C1 segment of cervical spinal cord (tissue), 14 donors: ENCODE measurements around the gene UGP2.

ENCODE experiments used
- DNase-seq, 14 donors: peaks; one replicate each; lab custom pipeline; 2025; lab: John Stamatoyannopoulos, UW

UGP2 gene

DNA sequence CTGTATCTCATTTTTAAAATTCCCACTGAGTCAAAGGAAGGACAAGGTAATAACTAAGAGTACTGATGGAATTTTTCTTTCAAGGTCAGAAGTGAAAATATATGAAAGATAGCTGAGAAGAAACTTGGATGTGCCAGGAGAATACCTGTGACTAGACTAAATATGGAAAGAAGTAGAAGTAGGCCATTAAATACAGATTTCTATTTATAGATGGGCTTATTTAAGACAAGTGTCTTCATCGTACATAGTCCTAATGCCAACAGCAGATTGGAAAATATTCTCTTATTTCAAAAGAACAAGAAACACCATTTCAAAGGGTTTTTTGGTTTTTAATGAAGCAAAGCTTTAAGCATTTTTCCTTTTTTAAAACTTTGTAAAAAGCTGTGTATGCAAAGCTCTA lies 22.0 kb downstream of the UGP2 start:
- DNase-seq: no peak

DNA sequence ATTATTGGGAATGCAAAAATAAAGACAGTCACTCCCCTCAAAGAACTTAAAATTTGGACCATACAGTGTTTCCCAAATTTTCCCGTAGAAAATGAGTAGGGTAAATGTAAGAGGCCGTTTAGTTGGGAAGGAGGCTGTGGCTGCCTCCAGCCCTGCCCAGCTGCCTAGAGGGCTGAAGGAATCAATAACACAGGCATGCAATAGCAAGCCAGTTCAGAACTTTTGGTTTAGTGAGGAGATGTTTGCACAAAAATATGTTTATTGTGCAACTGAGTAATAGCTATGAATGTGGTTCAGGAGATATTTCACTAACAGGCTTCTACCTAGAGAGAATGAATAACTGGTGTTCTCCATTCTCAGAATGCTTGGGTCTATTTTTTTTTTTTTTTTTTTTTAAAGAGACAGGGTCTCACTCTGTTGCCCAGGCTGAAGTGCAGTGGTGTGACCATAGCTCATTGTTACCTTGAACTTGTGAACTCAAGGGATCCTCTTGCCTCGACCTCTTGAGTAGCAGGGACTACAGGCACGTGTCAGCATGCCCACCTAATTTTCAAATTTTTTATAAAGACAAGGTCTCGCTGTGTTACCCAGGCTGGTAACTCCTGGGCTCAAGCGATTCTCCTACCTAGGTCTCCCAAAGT lies 23.6 kb downstream of the UGP2 start:
- no peak for DNase-seq

DNA sequence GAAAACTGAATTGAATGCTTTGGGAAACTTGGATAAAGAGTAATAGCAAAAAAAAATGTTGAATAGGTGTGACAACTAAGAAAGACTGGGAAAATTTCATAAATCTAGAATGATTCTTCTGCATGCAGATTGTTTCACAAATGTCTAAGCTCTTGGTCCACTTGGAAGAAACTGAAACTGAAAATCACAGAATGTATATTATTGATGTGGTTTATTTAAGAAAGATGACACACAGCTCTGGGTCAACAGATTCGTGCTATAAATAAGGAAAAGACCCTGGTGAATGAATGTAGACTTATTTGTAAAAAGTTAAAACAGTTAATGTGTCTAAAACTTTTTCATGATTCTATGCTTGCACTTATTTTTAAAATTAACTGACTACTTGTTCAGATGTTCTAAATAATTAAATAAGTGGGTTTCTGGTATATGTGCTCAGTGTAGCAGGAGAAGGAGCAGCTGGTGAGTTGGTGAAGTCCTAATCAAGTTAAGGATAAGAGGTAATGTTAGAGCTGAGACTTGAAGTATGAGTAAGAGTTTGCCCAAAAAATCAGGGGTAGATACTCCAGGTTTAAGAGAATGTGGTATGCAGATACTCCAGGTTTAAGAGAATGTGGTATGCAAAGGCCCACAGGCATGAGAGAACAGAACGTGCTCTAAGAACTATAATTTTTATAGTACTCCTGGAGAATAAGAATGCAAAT lies 24.5 kb downstream of the UGP2 start:
- DNase-seq: no peak

DNA sequence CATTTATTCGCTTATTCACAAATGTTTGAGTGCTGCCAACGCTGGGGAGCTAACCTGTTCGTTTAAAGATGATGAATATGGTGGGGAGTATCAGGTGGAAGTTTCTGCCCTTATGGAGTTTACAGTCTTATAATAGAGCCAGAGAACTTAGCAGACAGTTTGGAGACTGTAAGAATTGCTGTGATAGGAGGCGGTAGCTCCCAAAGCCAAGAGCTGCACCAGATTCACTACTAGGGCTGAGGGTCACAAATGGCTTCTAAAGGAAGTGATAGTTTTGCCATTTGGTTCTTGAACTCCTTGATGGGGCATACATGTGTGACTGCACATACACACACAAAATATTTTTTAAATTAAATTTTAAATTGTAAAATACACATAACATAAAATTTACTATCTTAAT lies 29.0 kb downstream of the UGP2 start:
- no peak for DNase-seq

DNA sequence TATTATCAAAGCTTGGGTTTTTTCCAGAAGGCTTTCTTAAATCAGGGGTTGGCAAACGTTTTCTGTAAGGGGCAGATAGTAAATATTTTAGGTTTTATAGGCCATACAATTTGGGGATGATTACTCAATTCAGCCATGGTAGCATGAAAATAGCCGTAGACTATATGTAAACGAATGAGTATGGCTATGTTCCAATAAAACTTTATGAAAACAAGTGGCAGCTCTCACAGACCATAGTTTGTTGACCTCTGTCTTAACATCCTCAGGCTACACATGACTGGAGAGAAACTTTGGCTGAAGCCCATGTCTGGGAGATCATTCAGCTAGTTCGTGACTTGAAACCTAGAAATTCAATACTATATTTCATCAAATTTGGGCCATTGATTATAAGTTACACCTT lies 30.2 kb downstream of the UGP2 start:
- no peak for DNase-seq

DNA sequence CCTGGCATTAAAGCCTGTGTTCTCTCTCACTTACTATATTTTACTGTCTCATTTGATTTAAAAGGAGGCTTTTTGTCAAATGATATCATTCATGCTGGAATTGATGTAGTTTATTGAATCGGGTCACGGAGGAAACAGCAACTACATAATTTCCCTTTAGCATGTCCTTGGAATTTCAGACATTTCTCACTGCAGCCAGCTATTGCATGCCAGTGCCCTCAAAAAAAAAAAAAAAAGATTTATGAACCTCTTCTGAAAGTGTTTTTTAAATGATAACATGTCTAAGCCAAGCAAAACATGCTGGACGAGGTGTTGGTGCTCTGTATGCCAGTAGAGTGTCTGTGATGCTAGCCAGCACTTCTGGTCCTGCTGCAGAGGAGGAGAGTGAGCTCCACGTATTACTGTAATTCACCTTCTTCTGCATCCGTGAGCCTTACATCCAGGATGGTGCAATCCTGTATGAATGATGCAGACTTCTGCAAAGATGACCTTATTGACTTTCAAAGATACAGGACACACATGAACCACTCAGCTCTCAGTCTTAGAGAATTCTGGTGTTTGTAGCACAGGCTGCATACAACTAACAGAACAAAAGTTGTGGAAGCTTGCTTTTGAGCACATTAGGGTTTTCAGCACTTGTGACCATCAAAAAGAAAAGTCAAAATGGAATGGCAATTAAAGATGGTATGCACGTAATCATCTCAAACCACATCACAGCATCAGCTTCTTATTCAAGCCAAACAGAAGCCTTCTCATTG lies 31.1 kb downstream of the UGP2 start:
- no peak for DNase-seq

DNA sequence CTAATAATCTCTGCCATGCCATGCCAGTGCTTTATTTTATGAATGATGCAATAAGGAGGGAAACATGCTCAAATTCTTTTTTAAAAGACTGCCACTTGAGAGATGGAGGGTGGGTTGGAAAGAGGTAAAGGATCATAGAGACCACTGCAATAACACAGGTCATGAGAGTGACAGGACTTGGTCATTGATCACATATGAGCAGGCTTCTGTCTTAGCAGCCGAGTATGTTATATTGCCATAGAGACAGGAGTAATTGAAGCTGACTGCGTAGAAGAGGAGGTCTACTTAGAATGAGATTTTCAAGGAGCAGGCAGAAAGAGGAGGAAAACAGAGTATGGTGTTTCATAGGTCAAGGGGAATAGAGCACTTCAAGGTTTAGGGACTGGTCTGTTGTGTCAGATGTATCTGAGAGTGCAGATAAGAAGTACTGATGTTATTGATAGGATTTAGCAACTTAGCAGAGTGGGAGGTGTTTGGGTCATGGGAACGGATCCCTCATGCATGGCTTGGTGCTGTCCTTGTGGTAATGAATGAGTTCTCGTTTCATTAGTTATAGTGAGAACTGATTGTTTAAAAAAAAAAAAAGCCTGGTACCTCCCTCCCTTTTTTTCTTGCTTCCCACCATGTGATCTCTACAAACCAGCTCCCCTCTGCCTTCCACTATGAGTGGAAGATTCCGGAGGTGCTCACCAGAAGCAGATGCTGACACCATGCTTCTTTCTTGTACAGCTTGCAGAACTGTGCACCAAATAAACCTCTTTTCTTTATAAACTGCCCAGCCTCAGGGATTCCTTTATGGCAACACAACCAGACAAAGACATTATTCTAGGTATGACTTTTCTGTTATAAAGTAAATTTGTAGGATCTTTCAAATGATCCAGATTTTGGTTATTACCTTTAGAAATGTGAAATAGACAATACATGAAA lies 32.8 kb downstream of the UGP2 start:
- no peak for DNase-seq

DNA sequence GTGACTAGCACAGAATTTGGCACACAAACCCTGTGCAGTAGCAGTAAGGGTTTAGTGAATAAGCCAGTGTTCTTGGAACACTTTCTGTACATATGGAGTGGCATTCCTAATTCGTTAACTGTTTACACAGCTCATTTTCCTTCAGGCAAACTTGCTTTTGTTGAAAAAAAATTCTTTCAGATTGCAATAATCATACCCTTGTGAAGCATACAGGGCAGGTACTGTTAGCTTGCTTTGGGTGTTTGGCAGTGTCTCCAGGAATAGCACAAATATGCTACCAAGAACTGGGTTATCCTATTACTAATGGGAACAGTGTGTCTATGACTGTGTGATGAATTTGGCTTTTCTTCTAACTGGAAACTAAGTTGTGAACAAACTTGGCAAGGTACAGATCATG lies 33.4 kb downstream of the UGP2 start:
- no peak for DNase-seq

DNA sequence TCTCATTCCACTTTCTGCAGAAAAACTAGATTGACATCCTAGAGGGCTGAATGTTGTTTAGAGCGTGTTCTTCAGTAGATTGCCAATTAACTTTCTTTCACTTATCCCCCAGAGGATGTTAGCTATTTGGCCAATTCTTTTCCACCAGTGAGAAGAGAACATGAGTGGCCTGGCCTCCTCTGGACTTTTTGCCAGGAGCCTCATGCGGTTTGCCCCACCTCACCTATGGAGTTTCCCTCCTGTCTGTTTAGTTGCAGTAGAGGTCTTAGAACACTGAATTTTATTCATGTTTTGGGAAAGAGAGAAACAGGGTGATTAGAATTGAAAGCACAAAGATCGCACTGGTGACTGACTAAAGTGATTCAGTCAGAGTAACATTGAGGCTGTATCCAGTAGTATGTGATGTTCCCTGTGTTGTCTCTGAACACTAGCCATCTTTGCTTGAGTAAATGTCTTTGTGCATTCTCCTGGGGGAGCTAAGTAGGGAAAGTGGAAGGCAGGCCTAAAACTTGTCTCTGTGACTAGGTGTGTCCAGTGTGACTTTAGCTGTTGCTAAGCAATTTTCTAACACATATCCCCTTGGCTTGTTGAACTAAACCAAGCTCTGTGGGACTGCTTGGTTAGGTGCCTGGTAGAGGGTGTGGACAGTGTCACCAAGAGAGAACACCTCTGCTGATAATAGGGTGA lies 34.0 kb downstream of the UGP2 start:
- no peak for DNase-seq

DNA sequence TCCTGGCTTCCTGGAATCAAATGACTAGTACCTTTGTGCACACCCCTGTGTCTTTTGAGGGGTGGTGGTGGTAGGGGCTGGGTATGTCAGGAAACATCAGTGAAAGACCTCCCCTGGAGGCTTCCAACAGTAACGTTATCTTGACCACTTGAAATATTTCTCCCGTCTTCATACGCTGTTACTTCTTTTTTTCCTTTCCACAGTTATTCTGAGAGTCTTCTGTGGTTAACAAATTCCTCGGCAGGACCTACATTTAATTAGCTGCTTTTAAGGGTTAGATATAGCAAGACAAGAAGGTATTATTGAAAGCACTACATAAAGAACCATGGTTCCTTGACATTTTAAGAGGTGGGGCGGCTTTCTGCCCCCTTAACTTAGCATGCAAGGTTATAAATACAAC lies 34.6 kb downstream of the UGP2 start:
- no peak for DNase-seq

DNA sequence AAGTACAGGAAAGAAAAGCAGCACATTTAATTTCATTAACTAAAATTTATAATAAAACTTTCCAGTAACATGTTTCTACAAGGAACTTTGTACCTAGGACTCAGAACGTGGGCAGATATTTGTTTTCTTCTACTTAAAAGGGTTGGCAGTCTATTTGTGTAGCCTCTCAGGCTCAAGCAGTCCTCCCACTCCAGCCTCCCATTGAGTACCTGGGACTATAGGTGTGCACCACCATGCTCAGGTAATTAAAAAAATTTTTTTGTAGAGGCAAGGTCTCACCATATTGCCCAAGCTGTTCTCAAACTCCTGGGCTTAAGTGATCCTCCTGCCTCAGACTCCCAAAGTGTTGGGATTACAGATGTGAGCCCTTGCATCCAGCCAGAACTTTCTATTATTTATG lies 36.8 kb downstream of the UGP2 start:
- no peak for DNase-seq

DNA sequence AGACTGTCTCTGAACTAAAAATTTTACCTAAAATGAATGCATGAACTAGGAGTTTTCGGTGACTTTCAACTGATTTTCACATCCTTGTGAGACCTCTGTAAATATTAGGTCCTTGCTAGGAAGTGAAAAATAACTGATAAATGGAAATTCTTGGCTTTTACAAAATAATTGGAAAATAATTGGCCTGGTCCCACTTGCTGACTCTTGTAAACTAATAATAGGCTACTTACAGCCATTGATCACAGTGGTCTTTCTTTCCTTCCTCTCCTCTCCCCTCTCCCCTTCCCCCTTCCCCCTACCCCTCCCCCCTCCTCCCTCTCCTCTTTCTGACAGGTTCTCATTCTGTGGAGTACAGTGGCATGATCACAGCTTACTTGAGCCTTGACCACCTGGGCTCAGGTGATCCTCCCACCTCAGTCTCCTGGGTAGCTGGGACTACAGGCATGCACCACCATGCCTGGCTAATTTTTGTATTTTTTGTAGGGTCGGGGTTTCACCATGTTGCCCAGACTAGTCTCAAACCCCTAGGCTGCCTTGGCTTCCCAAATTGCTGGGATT lies 38.3 kb downstream of the UGP2 start:
- DNase-seq: no peak

DNA sequence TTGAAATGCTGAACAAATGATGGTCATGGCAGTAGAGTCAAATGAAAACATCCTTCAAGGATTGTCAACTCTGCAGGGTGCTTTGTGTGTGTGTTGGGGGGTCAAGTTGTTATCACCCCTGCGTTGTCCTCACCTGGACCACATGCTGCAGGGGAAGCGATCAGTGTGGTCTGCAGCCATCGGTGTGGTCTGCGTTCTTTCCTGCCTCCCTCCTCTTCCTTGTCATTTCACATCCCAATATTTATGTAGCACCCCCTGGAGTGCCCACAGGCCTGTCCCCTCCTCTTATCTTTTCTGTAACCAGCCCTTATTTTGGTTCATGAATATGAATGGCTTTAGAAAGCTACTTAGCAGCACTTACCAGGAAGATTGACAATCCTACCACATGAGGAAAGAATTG lies 38.9 kb downstream of the UGP2 start:
- DNase-seq: no peak

DNA sequence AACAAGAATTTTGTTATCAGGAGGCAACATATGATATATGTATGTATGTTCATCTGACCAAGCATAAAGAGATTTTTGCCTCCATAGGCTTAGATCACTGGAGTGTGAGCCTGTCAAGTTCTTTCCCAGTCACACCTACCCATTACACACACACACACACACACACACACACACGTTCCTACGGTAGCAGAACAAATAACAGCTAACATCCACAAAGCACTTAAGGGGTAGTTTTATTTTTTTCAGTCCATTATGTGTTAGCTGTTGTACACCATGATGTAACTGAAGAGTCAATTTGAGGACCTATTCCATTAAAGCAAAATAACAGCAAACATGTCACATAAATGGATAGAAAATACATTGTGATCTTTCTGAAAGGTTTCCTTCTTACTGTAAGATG lies 39.5 kb downstream of the UGP2 start:
- DNase-seq: no peak

DNA sequence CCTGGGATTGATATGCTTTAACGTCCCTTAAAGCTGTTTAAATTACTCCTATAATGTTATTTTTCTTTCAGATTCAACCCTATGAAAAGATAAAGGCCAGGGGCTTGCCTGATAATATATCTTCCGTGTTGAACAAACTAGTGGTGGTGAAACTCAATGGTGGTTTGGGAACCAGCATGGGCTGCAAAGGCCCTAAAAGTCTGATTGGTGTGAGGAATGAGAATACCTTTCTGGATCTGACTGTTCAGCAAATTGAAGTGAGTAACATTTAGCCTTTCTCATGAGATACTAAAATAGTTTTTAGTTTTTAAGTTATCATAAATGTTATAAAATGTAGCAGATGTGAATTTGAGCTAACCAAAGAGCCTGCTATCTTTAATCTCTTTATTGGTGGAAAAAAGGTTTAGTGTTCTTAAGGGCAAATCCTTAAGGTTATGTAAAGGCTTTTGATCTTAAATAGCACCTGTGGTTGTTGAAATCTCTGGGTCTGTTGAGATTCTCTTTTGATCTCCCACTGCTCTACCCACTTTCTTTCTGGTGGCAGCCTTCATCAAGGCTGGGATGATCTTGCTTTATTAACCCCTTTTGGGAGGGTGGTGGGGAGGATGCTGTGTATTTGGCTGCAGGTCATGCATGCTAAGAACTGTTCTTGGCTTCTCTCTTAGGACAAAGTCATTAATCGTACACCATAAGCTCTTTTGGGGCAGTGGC lies 40.9 kb downstream of the UGP2 start:
- DNase-seq: no peak

DNA sequence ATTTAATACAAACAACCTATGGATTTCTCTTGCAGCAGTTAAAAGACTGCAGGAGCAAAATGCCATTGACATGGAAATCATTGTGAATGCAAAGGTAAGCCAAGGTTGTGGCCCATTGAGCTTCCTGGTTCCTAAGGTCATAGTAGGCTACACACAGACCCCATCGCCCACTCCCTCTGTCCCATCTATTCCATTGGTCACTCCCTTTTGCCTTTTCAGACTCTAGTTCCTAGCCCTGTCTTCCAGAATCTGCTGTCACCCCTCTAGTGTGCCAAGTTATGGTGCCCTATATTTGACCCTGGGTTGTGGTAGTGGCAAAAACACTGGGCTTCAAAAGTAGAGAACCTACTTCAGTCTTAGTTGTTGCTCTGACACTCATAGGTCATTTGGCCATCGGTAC lies 44.7 kb downstream of the UGP2 start:
- DNase-seq: no peak

DNA sequence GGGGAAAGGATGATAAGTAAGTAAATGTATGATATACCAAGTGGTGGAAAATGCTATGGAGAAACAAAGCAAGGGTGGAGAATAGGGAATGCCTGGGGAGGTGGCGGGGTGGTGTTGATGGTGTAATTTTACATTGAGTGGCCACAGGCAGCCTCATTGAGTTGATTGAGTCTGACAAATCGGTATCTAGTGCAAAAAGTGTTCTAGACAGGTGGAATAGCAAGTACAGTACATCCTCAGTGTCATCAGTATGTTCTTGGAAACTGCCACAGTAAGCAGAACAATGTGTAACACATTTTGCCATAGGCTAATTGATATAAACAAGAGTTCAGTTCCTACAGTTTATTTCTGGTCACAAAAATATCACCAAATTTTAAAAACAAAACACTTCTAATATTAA lies 46.4 kb downstream of the UGP2 start:
- DNase-seq: no peak

DNA sequence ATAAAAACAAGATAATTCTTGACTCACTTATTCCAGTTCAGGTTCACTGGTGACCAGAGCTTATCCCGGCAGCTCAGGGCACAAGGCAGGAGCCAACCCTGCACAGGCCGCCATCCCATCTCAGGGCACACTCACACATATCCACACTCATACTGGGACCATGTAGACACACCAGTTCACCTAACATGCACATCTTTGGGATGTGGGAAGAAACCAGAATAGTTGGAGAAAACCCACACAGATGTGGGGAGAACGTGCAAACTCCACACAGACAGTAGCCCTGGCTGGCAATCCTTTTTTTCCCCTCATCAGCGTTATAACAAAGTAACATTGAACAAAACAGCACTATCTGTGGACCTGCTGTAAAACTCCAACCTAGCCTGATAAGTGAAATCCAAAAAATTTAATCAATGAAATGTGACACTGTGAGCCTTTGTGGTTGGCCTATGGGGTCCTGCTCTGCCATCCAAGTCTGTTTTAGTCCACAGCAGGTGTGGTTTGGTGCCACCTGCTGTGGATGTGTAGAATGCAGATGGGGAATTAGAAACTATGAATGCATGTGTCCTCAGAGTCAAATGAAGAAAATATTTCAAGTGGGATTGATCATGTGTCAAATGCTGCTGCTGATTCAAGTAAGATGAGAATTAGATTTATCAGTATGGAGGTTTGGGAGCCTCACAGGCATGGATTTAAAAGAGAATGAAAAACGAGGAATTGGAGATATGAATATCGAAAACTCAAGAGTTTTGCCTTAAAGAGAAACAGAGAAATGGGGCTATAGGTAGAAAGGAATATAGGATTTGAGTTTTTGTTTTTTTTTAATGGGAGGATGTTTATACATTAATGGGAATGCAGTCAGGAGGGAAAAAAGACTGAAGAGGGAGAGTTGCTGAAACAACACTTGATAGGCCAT lies 47.0 kb downstream of the UGP2 start:
- DNase-seq: peak in 5 of 14 donors; percentile 1 to 21 (median 11)

DNA sequence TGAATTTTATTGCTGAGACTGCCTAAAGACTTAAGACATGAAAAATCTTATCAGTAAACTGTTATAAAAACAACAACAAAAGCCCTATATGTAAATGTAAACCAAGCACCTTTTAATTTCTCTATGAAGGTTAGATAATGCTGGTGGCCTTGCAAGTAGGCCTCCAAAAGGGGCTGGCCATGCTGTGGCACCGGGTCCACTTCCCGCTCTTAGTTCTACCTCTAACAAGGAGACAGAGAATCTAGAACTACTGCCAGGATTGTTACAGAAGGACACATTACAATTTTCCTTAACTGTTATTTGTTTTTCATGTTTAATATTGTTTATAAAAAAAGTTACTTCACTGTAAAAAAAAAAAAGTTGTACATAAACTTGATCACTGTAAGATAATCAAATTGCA lies 49.0 kb downstream of the UGP2 start:
- no peak for DNase-seq
